ENCODE results near the gene ADAM11. TPM values are rescaled to one million over a fixed set of nuclear protein-coding genes. Genes with fewer than 3 reads are reported as not detected.
A peak's percentile ranks its signal among the peaks of the same experiment; 100 is the strongest.

The ADAM11 gene
- total and polyA plus RNA-seq, 2 of the 13 experiments (the other 11 are each of a cell fraction or from before 2014, with no cell fraction given) = 0.38 to 0.91 TPM

DNA sequence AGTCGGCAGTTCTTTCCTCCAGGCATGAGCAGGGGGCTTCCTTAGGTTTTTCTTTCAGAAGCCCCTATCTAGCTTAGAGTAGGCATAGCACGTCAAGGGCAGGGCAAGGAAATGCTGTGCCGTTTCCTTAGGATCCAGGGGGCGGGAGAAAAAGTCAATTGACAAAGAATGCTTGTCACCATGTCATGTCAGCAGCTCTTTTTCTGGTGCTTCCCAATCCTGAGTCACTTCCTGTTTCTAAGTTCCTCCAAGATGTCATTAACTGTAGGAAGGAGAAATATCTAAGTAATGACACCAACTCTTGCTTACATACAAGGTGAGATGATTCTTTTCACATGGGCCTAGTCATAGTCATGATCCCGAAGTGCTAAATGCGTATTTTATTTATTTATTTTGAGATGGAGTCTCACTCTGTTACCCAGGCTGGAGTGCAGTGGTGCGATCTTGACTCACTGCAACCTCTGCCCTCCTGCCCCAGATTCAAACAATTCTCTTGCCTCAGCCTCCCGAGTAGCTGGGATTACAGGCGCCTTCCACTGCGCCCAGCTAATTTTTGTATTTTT is 36.1 kb downstream of the ADAM11 start:
- Histone ChIP-seq H3K27me3 (ENCODE audit: control insufficient read depth in 1 of 2, insufficient read depth in 2 of 2, low read length in 2 of 2) (peaks cover 0 to 3% of the 10 kb centered on the region in 2 experiments; a peak in 2 of 5 replicates), H3K27ac (ENCODE audit: extremely low read length, insufficient read depth, low read length) (no peak overlapping the region), H3K4me1 (ENCODE audit: insufficient read depth, low read length) (peaks cover 22% of the 10 kb centered on the region), H3K9ac (ENCODE audit: insufficient read depth, low read depth, low read length) (no peak overlapping the region), H3K36me3 (replicated peaks in 1 of 2; ENCODE audit: control insufficient read depth in 1 of 2, insufficient read depth in 2 of 2, low read length in 2 of 2) (no peaks in the 10 kb centered on the region), H2AFZ (ENCODE audit: low read length) (no peak overlapping the region), H3K9me3 (ENCODE audit: low read length) (no peaks in the 10 kb centered on the region), H3K4me3 (replicated peaks in 1 of 3; ENCODE audit: insufficient read depth in 1 of 3, low read depth in 2 of 3, low read length in 3 of 3) (no peak overlapping the region), H3K79me2 (ENCODE audit: insufficient read depth, low read length) (no peaks in the 10 kb centered on the region), H3K4me2 (ENCODE audit: low read depth, low read length) (peak overlapping the region; percentile 20; the same call in 1 of the 2 replicates), H4K20me1 (ENCODE audit: insufficient read depth, low read length) (no peaks in the 10 kb centered on the region)
- ChIA-PET CTCF (ENCODE audit: low intra/inter-chr PET ratio, low total read pairs) (no interaction called here), POLR2A (no interaction called here)
- FAIRE-seq (no peak), DNase-seq (ENCODE audit: low spot score) (no peak), ATAC-seq (no peak; the same call in 2 of the 3 replicates)
- 33% methylated on average over 10 of the region's 10 CpGs for WGBS (ENCODE audit: low lambda C conversion rate)
- in situ Hi-C loops (cut with HindIII; ENCODE audit: extremely low pct_ligation_motif_present, low pct_unique_long_range_greater_than_20kb) = loop anchor here (25.0 kb wide), 1 partner anchor 217 kb away; no protein-coding TSS in a partner anchor
- BruUV-seq (replicated peaks) = no TSS peak
- intact Hi-C loops (cut with micrococcal nuclease; ENCODE audit: unreplicated experiment) = no loop called here
- no peak for TF ChIP-seq SNAPC4 (CRISPR knock-in tag; IDR thresholded peaks at IDR 0.05)
- TF ChIP-seq RAD51 (IDR thresholded peaks at IDR 0.05; ENCODE audit: borderline replicate concordance) = no peak
- TF ChIP-seq CREBL2 (CRISPR knock-in tag; IDR thresholded peaks at IDR 0.05; ENCODE audit: borderline replicate concordance) = no peak
- TF ChIP-seq ZFP1 (CRISPR knock-in tag; IDR thresholded peaks at IDR 0.05) = no peak
- no peak for TF ChIP-seq RFX3 (CRISPR knock-in tag; IDR thresholded peaks at IDR 0.05)
- no peak for TF ChIP-seq TCF12 (IDR thresholded peaks at IDR 0.05)
- no peak for TF ChIP-seq TCF12 (CRISPR knock-in tag; IDR thresholded peaks at IDR 0.05)
- TF ChIP-seq ZNF138 (CRISPR knock-in tag; IDR thresholded peaks at IDR 0.05; ENCODE audit: low read depth) = no peak
- TF ChIP-seq HNRNPUL1 (IDR thresholded peaks at IDR 0.05; ENCODE audit: low read depth, low read length) = no peak
- TF ChIP-seq ZNF616 (CRISPR knock-in tag; IDR thresholded peaks at IDR 0.05; ENCODE audit: low read depth) = no peak
- TF ChIP-seq, protein P1, sequence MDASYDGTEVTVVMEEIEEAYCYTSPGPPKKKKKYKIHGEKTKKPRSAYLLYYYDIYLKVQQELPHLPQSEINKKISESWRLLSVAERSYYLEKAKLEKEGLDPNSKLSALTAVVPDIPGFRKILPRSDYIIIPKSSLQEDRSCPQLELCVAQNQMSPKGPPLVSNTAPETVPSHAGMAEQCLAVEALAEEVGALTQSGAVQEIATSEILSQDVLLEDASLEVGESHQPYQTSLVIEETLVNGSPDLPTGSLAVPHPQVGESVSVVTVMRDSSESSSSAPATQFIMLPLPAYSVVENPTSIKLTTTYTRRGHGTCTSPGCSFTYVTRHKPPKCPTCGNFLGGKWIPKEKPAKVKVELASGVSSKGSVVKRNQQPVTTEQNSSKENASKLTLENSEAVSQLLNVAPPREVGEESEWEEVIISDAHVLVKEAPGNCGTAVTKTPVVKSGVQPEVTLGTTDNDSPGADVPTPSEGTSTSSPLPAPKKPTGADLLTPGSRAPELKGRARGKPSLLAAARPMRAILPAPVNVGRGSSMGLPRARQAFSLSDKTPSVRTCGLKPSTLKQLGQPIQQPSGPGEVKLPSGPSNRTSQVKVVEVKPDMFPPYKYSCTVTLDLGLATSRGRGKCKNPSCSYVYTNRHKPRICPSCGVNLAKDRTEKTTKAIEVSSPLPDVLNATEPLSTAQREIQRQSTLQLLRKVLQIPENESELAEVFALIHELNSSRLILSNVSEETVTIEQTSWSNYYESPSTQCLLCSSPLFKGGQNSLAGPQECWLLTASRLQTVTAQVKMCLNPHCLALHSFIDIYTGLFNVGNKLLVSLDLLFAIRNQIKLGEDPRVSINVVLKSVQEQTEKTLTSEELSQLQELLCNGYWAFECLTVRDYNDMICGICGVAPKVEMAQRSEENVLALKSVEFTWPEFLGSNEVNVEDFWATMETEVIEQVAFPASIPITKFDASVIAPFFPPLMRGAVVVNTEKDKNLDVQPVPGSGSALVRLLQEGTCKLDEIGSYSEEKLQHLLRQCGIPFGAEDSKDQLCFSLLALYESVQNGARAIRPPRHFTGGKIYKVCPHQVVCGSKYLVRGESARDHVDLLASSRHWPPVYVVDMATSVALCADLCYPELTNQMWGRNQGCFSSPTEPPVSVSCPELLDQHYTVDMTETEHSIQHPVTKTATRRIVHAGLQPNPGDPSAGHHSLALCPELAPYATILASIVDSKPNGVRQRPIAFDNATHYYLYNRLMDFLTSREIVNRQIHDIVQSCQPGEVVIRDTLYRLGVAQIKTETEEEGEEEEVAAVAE (CRISPR knock-in tag; IDR thresholded peaks at IDR 0.05; ENCODE audit: borderline replicate concordance) = no peak
- TF ChIP-seq MLXIP (CRISPR knock-in tag; IDR thresholded peaks at IDR 0.05; ENCODE audit: borderline replicate concordance) = no peak
